HG03342 (cell line): ENCODE results near the gene SMTNL2.
"Not testable (repeated sequence)": the region's sequence is repeated elsewhere in the genome, so short reads cannot be mapped to it uniquely, and the experiment has no call there.

Source experiments
- ATAC-seq: cut with Tn5 transposase; IDR thresholded peaks from one replicate; pipeline ENCODE4 v1.9.1; 2021; ENCODE audit warnings: mild to moderate bottlenecking, moderate library complexity; ENCODE audit not compliant: unreplicated experiment

SMTNL2 gene

GRCh38 chr17:4626734-4627256, 42.5 kb downstream of the SMTNL2 start:
- ATAC-seq = no peak

GRCh38 chr17:4631431-4631830, 47.1 kb downstream of the SMTNL2 start:
- no peak for ATAC-seq

- ATAC-seq = no peak
These were observed 47.7 kb downstream of the SMTNL2 start for GRCh38 chr17:4631836-4632580.

- ATAC-seq = no peak
These were observed 48.2 kb downstream of the SMTNL2 start for GRCh38 chr17:4632581-4632920.

- ATAC-seq = no peak
These were observed 49.3 kb downstream of the SMTNL2 start for GRCh38 chr17:4633643-4634042.

- no peak for ATAC-seq
These were observed 50.6 kb downstream of the SMTNL2 start for GRCh38 chr17:4634976-4635375.

GRCh38 chr17:4635823-4636375, 51.6 kb downstream of the SMTNL2 start:
- no peak for ATAC-seq

GRCh38 chr17:4636474-4637100, 52.3 kb downstream of the SMTNL2 start:
- no peak for ATAC-seq

- not testable (repeated sequence) for ATAC-seq
These were observed 54.4 kb downstream of the SMTNL2 start for GRCh38 chr17:4638766-4639165.

- not testable (repeated sequence) for ATAC-seq
These were observed 55.2 kb downstream of the SMTNL2 start for GRCh38 chr17:4639301-4640059.

- not testable (repeated sequence) for ATAC-seq
These were observed 56.4 kb downstream of the SMTNL2 start for GRCh38 chr17:4640569-4641188.

GRCh38 chr17:4641297-4642195, 57.2 kb downstream of the SMTNL2 start, which contains the start of gene ALOX15:
Gene ALOX15 (minus strand): TSS chr17:4641678. CDS start chr17:4641651, 27 bp downstream.
- ATAC-seq = no peak

- ATAC-seq = no peak
These were observed 58.0 kb downstream of the SMTNL2 start for GRCh38 chr17:4642286-4642685.

GRCh38 chr17:4643676-4644075, 59.3 kb downstream of the SMTNL2 start:
- no peak for ATAC-seq

- ATAC-seq = no peak
These were observed 61.3 kb downstream of the SMTNL2 start for GRCh38 chr17:4645642-4646041.

- no peak for ATAC-seq
These were observed 64.4 kb downstream of the SMTNL2 start for GRCh38 chr17:4648741-4649140.

GRCh38 chr17:4652997-4653396, 68.7 kb downstream of the SMTNL2 start:
- no peak for ATAC-seq

- not testable (repeated sequence) for ATAC-seq
These were observed 71.6 kb downstream of the SMTNL2 start for GRCh38 chr17:4655933-4656332.

- no peak for ATAC-seq
These were observed 73.3 kb downstream of the SMTNL2 start for GRCh38 chr17:4657678-4658077.
